ENCODE results near the gene P2RY12.

DNA sequence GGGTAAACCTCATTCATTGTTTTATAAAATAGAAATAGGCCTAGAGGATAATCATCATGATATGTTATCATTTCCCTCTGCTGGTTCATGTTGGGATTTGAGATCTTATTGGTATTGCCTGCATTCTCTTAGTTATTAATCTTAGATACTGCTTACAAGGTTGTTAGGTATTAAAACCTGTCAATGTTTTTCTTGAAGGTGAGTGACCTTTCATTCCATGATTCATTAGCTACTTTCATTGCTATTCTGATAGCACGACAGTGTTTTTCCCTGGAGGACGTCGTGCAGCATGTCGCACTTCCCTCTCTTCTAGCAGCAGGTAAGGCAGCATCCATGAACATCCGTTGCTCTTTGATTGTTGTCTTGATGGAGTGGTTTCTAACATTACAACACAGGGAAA, 17.1 kb downstream of the P2RY12 start:
- TF ChIP-seq, protein P1, sequence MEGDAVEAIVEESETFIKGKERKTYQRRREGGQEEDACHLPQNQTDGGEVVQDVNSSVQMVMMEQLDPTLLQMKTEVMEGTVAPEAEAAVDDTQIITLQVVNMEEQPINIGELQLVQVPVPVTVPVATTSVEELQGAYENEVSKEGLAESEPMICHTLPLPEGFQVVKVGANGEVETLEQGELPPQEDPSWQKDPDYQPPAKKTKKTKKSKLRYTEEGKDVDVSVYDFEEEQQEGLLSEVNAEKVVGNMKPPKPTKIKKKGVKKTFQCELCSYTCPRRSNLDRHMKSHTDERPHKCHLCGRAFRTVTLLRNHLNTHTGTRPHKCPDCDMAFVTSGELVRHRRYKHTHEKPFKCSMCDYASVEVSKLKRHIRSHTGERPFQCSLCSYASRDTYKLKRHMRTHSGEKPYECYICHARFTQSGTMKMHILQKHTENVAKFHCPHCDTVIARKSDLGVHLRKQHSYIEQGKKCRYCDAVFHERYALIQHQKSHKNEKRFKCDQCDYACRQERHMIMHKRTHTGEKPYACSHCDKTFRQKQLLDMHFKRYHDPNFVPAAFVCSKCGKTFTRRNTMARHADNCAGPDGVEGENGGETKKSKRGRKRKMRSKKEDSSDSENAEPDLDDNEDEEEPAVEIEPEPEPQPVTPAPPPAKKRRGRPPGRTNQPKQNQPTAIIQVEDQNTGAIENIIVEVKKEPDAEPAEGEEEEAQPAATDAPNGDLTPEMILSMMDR (IDR thresholded peaks at IDR 0.05), result no peak
- TF ChIP-seq POLR2A (IDR thresholded peaks at IDR 0.05), result no peak
